Measurements from ENCODE around the gene CENPM. TPM values are rescaled to one million over a fixed set of nuclear protein-coding genes. Genes with fewer than 3 reads are reported as not detected.

Gene CENPM
- total and polyA plus RNA-seq, 2 donors (not counting 3 experiments of a cell fraction or from before 2014, with no cell fraction given): 34.5 to 37.4 TPM

DNA sequence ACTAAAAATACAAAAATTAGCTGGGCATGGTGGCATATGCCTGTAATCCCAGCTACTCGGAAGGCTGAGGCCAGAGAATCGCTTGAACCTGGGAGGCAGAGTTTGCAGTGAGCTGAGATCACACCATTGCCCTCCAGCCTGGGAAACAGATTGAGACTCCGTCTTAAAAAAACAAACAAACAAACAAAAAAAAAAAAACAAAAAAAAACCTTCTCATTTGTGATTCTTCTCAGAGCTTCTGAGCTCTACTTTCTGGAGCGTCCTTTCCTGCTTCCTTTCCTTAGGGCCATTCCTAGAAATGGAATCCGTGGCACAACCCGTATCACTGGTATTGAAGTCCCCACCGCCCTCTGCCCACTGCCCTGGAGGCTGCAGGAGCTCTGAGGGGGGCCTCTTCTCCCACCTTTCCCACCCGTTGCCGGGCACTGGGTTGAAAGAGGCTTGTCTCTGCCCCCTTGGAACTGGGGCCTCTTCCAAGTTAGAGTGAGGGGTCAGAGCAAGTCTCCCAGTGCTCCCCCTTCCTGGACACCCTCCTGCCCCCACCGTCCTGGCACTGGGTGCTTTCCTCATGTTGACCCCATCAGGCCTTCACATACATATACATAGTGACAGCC is 30.1 kb downstream of the CENPM start:
- FAIRE-seq (peak; percentile 70), DNase-seq (ENCODE audit: low read depth, low spot score) (no peak)
- Histone ChIP-seq H3K27ac (ENCODE audit: insufficient read depth, low read depth, low read length) (no peak overlapping the region), H3K79me2 (ENCODE audit: control insufficient read depth, insufficient read depth, low read length) (no peaks in the 10 kb centered on the region), H4K20me1 (replicated peaks; ENCODE audit: control insufficient read depth, extremely low read depth, insufficient read depth, low read length) (no peaks in the 10 kb centered on the region), H2AFZ (ENCODE audit: low read depth, low read length) (no peak overlapping the region), H3K4me2 (ENCODE audit: insufficient read depth, low read length) (no peak overlapping the region), H3K4me3 (replicated peaks in 1 of 3; ENCODE audit: insufficient read depth in 1 of 3, low read depth in 1 of 3, low read length in 3 of 3) (no peak overlapping the region), H3K36me3 (ENCODE audit: control insufficient read depth in 2 of 2, extremely low read depth in 1 of 2, insufficient read depth in 2 of 2, low read length in 2 of 2) (no peaks in the 10 kb centered on the region), H3K4me1 (ENCODE audit: control insufficient read depth, extremely low read depth, insufficient read depth, low read length) (peaks cover 11% of the 10 kb centered on the region), H3K9ac (replicated peaks; ENCODE audit: extremely low read depth, insufficient read depth, low read length) (no peak overlapping the region), H3K9me3 (replicated peaks; ENCODE audit: control insufficient read depth, insufficient read depth, low read length) (no peaks in the 10 kb centered on the region), H3K27me3 (ENCODE audit: control insufficient read depth in 2 of 2, insufficient read depth in 2 of 2, low read length in 2 of 2) (peaks cover 42 to 49% of the 10 kb centered on the region in 2 experiments), H3K9me1 (replicated peaks; ENCODE audit: control insufficient read depth, extremely low read depth, insufficient read depth, low read length) (no peaks in the 10 kb centered on the region)
- TF ChIP-seq POLR2A (IDR thresholded peaks at IDR 0.05; ENCODE audit: low read depth, low read length): no peak
- TF ChIP-seq POLR2AphosphoS5 (IDR thresholded peaks at IDR 0.05; ENCODE audit: insufficient read depth, low read depth, low read length): no peak
- TF ChIP-seq MYC (IDR thresholded peaks at IDR 0.05; ENCODE audit: low read depth, low read length): no peak
- no peak for TF ChIP-seq JUN (IDR thresholded peaks at IDR 0.05; ENCODE audit: borderline replicate concordance, insufficient read depth, insufficient read length, low read depth)
- TF ChIP-seq FOS (IDR thresholded peaks at IDR 0.05; ENCODE audit: borderline replicate concordance, insufficient read depth, low read length): no peak
- TF ChIP-seq EZH2 (IDR thresholded peaks at IDR 0.05; ENCODE audit: borderline replicate concordance, low read depth, low read length, severe bottlenecking): no peak
- BruUV-seq (replicated peaks): no TSS peak
- ChIA-PET CTCF (interaction anchor here (0.8 to 2.4 kb wide), 3 partner anchors 9 to 170 kb away, joined by 3 to 14 read pairs (median 4); partner anchors contain the start of gene TNFRSF13C), POLR2A (no interaction called here)
- dilution Hi-C loops (cut with MboI; ENCODE audit: extremely low pct_ligation_motif_present, low sequenced_read_pairs) (no loop called here), intact Hi-C loops (cut with micrococcal nuclease) (no loop called here)

DNA sequence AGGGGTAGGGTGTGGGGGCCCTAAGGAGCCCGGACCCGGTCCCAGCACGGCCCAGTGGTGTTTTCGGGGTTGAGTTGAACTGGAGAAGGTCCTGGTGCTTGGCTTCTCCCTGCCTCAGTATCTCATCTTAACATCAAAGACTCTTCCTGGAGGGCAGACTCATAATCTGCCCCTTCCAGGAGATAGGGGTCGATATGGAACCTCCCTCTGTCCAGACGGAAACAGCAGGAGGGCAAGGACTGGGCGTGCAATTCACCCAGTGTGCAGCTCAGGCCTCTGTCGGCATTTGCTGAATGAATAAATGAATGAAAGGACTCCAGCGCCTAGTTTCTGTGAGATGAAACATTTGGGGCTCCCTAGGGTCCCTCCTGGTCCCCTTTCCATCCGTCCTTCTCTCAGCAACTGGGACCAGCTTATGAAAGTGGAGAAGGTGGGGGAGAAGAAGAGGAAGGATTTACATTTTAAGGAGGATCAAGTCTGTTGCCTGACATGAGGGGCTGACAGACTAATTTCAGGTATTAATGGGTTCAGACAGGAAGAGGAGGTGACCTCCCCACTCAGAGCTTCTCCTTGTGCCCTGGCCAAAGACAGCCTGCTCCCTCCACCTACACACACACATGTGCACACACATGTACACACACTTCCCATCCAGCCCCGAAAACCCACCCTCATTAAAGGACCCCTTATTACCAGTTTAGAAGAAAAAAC is 31.0 kb downstream of the CENPM start:
- no peaks in the 10 kb centered on the region for H3K79me2 ChIP-seq (ENCODE audit: control insufficient read depth, insufficient read depth, low read length)
- no peak for FAIRE-seq
- no TSS peak for BruUV-seq (replicated peaks)
- H3K4me2 ChIP-seq (ENCODE audit: insufficient read depth, low read length): no peak overlapping the region
- H3K9ac ChIP-seq (replicated peaks; ENCODE audit: extremely low read depth, insufficient read depth, low read length): no peak overlapping the region
- no peaks in the 10 kb centered on the region for H3K9me3 ChIP-seq (replicated peaks; ENCODE audit: control insufficient read depth, insufficient read depth, low read length)
- DNase-seq (ENCODE audit: low read depth, low spot score): no peak
- intact Hi-C loops (cut with micrococcal nuclease): no loop called here
- H3K36me3 ChIP-seq (ENCODE audit: control insufficient read depth in 2 of 2, extremely low read depth in 1 of 2, insufficient read depth in 2 of 2, low read length in 2 of 2): no peaks in the 10 kb centered on the region
- POLR2A ChIA-PET: no interaction called here
- H4K20me1 ChIP-seq (replicated peaks; ENCODE audit: control insufficient read depth, extremely low read depth, insufficient read depth, low read length): no peaks in the 10 kb centered on the region
- TF ChIP-seq POLR2AphosphoS5 (IDR thresholded peaks at IDR 0.05; ENCODE audit: insufficient read depth, low read depth, low read length): no peak
- no peak for TF ChIP-seq GATA2 (IDR thresholded peaks at IDR 0.05; ENCODE audit: insufficient read depth, insufficient read length, low read depth, low read length)
- TF ChIP-seq EZH2 (IDR thresholded peaks at IDR 0.05; ENCODE audit: borderline replicate concordance, low read depth, low read length, severe bottlenecking): no peak
- dilution Hi-C loops (cut with MboI; ENCODE audit: extremely low pct_ligation_motif_present, low sequenced_read_pairs): no loop called here
- no peaks in the 10 kb centered on the region for H3K9me1 ChIP-seq (replicated peaks; ENCODE audit: control insufficient read depth, extremely low read depth, insufficient read depth, low read length)
- CTCF ChIA-PET: interaction anchor here (1.2 to 2.4 kb wide), 3 partner anchors 10 to 25 kb away, joined by 4 to 14 read pairs (median 9); partner anchors contain the start of gene TNFRSF13C
- H2AFZ ChIP-seq (ENCODE audit: low read depth, low read length): no peak overlapping the region
- no peak overlapping the region for H3K27ac ChIP-seq (ENCODE audit: insufficient read depth, low read depth, low read length)
- H3K4me1 ChIP-seq (ENCODE audit: control insufficient read depth, extremely low read depth, insufficient read depth, low read length): peaks cover 11% of the 10 kb centered on the region
- peaks cover 50 to 58% of the 10 kb centered on the region in 2 experiments for H3K27me3 ChIP-seq (ENCODE audit: control insufficient read depth in 2 of 2, insufficient read depth in 2 of 2, low read length in 2 of 2)
- no peak overlapping the region for H3K4me3 ChIP-seq (replicated peaks in 1 of 3; ENCODE audit: insufficient read depth in 1 of 3, low read depth in 1 of 3, low read length in 3 of 3)
